ENCODE data around the gene CDH13.

CDH13 gene

GRCh38 chr16:83705856-83706255, 1079.1 kb downstream of the CDH13 start:
- Histone ChIP-seq H3K4me1 (ENCODE audit: control insufficient read depth, insufficient read depth, low read length, unreplicated experiment) (no peaks in the 10 kb centered on the region), H2AFZ (ENCODE audit: low read length, unreplicated experiment) (no peak overlapping the region), H3K79me2 (ENCODE audit: control insufficient read depth, insufficient read depth, low read length, unreplicated experiment) (no peaks in the 10 kb centered on the region), H3K27me3 (ENCODE audit: insufficient read depth, low read length) (no peaks in the 10 kb centered on the region), H3K4me3 (ENCODE audit: low read depth, low read length) (no peak overlapping the region), H3K36me3 (ENCODE audit: insufficient read depth, low read length) (no peaks in the 10 kb centered on the region), H3K27ac (ENCODE audit: low read depth, low read length) (no peak overlapping the region)

DNA sequence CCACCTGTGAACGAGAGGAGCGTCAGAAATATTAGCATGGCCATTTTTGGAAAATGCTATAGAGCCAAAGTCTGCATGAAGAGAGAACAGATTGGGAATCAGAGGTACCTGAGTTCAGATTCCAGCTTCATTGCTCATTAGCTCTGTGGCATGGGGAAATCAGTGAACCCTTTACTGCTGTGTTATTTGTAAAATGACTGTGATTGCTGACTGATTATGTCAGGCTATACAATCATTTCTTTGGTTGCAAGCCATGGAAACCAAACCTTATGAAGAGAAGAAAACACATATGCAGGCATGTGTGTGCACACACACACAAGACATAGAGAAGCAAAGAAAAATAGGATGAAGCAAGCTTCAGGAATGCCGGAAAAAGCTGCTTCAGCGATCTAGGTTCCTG, 1079.6 kb downstream of the CDH13 start:
- H3K27ac ChIP-seq (ENCODE audit: low read depth, low read length): no peak overlapping the region
- no peaks in the 10 kb centered on the region for H3K36me3 ChIP-seq (ENCODE audit: insufficient read depth, low read length)
- H3K4me3 ChIP-seq (ENCODE audit: low read depth, low read length): no peak overlapping the region

GRCh38 chr16:83711069-83711468, 1084.3 kb downstream of the CDH13 start:
- Histone ChIP-seq H3K36me3 (ENCODE audit: insufficient read depth, low read length) (no peaks in the 10 kb centered on the region), H3K27me3 (ENCODE audit: insufficient read depth, low read length) (no peaks in the 10 kb centered on the region), H3K27ac (ENCODE audit: low read depth, low read length) (no peak overlapping the region), H3K4me1 (ENCODE audit: control insufficient read depth, insufficient read depth, low read length, unreplicated experiment) (no peaks in the 10 kb centered on the region), H3K79me2 (ENCODE audit: control insufficient read depth, insufficient read depth, low read length, unreplicated experiment) (no peaks in the 10 kb centered on the region), H3K4me3 (ENCODE audit: low read depth, low read length) (no peak overlapping the region), H2AFZ (ENCODE audit: low read length, unreplicated experiment) (no peak overlapping the region)

More for the DNA sequence above, 1079.6 kb downstream of the CDH13 start:
- no peaks in the 10 kb centered on the region for H3K79me2 ChIP-seq (ENCODE audit: control insufficient read depth, insufficient read depth, low read length, unreplicated experiment)
- H3K27me3 ChIP-seq (ENCODE audit: insufficient read depth, low read length): no peaks in the 10 kb centered on the region
- no peaks in the 10 kb centered on the region for H3K4me1 ChIP-seq (ENCODE audit: control insufficient read depth, insufficient read depth, low read length, unreplicated experiment)
- no peak overlapping the region for H2AFZ ChIP-seq (ENCODE audit: low read length, unreplicated experiment)

GRCh38 chr16:83713597-83713996, 1086.8 kb downstream of the CDH13 start:
- Histone ChIP-seq H3K4me3 (ENCODE audit: low read depth, low read length) (no peak overlapping the region), H3K79me2 (ENCODE audit: control insufficient read depth, insufficient read depth, low read length, unreplicated experiment) (no peaks in the 10 kb centered on the region), H3K27ac (ENCODE audit: low read depth, low read length) (no peak overlapping the region), H2AFZ (ENCODE audit: low read length, unreplicated experiment) (no peak overlapping the region), H3K4me1 (ENCODE audit: control insufficient read depth, insufficient read depth, low read length, unreplicated experiment) (no peaks in the 10 kb centered on the region), H3K27me3 (ENCODE audit: insufficient read depth, low read length) (no peaks in the 10 kb centered on the region), H3K36me3 (ENCODE audit: insufficient read depth, low read length) (no peaks in the 10 kb centered on the region)

DNA sequence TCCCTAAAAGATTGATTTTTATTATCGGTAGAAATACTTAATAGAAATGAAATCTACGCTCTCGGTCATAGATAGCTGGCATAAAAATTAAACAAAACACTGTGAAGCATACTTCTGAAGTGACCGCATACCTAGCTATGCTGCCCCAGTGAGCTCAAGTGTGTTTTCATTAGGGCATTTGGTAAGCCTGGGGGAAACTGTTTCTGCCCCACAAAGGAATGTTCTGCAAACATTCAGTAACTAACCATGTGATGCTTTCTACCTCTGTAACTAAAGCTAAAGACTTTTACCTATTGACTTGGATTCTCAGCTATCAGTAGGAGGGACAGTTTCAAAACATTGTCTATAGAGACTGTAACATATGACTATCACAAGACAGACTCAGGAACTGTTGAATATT, 1087.5 kb downstream of the CDH13 start:
- H3K79me2 ChIP-seq (ENCODE audit: control insufficient read depth, insufficient read depth, low read length, unreplicated experiment): no peaks in the 10 kb centered on the region
- no peaks in the 10 kb centered on the region for H3K4me1 ChIP-seq (ENCODE audit: control insufficient read depth, insufficient read depth, low read length, unreplicated experiment)
- H2AFZ ChIP-seq (ENCODE audit: low read length, unreplicated experiment): no peak overlapping the region
- H3K36me3 ChIP-seq (ENCODE audit: insufficient read depth, low read length): no peaks in the 10 kb centered on the region
- H3K4me3 ChIP-seq (ENCODE audit: low read depth, low read length): no peak overlapping the region
- no peaks in the 10 kb centered on the region for H3K27me3 ChIP-seq (ENCODE audit: insufficient read depth, low read length)
- H3K27ac ChIP-seq (ENCODE audit: low read depth, low read length): no peak overlapping the region

DNA sequence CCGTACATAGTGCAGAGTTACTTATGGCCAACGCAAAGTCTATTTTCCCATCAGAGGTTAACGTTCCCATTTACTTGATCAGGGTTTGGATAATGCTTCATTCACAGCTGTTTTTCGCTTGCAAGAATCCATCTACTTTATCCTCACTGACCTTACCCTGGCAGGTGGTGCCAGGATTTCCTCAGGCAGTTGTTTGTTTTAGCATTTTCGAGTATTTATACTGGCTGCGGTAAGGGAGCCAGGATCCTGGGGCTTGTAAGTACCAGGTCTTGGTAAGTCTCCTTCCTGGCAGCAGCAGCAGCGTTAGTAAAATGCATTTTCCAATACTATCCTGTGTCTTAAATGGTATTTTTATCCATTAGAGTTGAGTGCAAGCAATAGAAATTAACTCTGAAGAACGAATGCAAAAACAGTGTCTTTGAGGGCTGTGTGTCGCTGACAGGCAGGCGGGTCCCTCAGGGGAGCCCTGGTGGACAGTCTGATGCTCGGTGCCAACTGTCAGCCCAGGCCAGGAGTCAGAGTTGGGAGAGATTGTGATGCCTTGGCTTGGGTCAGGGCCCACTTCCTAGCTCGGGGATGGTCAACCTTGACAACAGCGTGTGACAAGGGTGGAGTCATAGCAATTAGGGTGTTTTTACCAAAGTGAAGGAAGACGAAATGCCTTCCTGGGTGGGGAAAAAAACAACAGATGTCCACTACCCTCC, 1088.6 kb downstream of the CDH13 start:
- Histone ChIP-seq H3K27ac (ENCODE audit: low read depth, low read length) (no peak overlapping the region), H3K4me1 (ENCODE audit: control insufficient read depth, insufficient read depth, low read length, unreplicated experiment) (no peaks in the 10 kb centered on the region), H3K27me3 (ENCODE audit: insufficient read depth, low read length) (no peaks in the 10 kb centered on the region), H3K36me3 (ENCODE audit: insufficient read depth, low read length) (no peaks in the 10 kb centered on the region), H3K4me3 (ENCODE audit: low read depth, low read length) (no peak overlapping the region), H2AFZ (ENCODE audit: low read length, unreplicated experiment) (no peak overlapping the region), H3K79me2 (ENCODE audit: control insufficient read depth, insufficient read depth, low read length, unreplicated experiment) (no peaks in the 10 kb centered on the region)

GRCh38 chr16:83717308-83717707, 1090.5 kb downstream of the CDH13 start:
- no peak overlapping the region for H2AFZ ChIP-seq (ENCODE audit: low read length, unreplicated experiment)
- no peaks in the 10 kb centered on the region for H3K27me3 ChIP-seq (ENCODE audit: insufficient read depth, low read length)
- no peaks in the 10 kb centered on the region for H3K79me2 ChIP-seq (ENCODE audit: control insufficient read depth, insufficient read depth, low read length, unreplicated experiment)
- no peaks in the 10 kb centered on the region for H3K36me3 ChIP-seq (ENCODE audit: insufficient read depth, low read length)
- H3K27ac ChIP-seq (ENCODE audit: low read depth, low read length): no peak overlapping the region
- no peak overlapping the region for H3K4me3 ChIP-seq (ENCODE audit: low read depth, low read length)
- no peaks in the 10 kb centered on the region for H3K4me1 ChIP-seq (ENCODE audit: control insufficient read depth, insufficient read depth, low read length, unreplicated experiment)

DNA sequence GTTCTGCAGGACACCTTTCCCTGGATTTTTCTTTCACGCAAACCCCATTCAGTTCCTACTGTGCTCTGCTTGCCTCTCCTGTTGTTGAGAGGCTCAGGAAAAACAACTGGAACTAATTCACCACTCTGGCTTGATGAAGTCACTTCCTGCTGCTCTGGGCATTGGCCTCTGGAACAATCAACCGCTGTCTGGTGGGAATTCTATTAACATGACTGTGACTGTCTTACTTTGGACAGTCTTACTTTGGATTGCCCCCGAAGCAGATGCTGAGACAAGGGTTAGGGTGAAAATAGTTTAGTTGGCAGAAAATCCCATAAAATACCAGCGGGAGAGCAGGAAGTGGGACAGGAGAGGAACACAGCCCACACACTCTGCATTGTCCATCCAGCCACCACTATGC, 1091.0 kb downstream of the CDH13 start:
- no peak overlapping the region for H3K4me3 ChIP-seq (ENCODE audit: low read depth, low read length)
- no peak overlapping the region for H3K27ac ChIP-seq (ENCODE audit: low read depth, low read length)
- H2AFZ ChIP-seq (ENCODE audit: low read length, unreplicated experiment): no peak overlapping the region
- no peaks in the 10 kb centered on the region for H3K4me1 ChIP-seq (ENCODE audit: control insufficient read depth, insufficient read depth, low read length, unreplicated experiment)
- H3K27me3 ChIP-seq (ENCODE audit: insufficient read depth, low read length): no peaks in the 10 kb centered on the region
- H3K36me3 ChIP-seq (ENCODE audit: insufficient read depth, low read length): no peaks in the 10 kb centered on the region
- H3K79me2 ChIP-seq (ENCODE audit: control insufficient read depth, insufficient read depth, low read length, unreplicated experiment): no peaks in the 10 kb centered on the region

DNA sequence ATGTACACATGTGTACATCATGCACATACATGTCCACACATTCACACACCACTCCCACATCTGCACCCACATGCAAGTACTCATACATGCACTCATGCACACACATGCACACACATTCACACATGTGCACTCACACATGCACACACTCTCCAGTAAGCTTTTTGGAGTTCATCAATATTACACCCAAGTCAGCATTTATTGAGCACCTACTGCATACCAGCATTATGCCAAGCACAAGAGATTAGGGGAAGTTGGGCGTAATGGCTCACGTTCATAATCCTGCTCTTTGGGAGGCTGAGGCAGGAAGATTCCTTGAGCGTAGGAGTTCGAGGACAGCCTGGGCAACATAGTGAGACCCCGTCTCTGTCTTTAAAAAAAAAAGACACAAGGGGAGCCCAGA, 1093.4 kb downstream of the CDH13 start:
- no peaks in the 10 kb centered on the region for H3K4me1 ChIP-seq (ENCODE audit: control insufficient read depth, insufficient read depth, low read length, unreplicated experiment)
- no peaks in the 10 kb centered on the region for H3K36me3 ChIP-seq (ENCODE audit: insufficient read depth, low read length)
- H3K27ac ChIP-seq (ENCODE audit: low read depth, low read length): no peak overlapping the region
- no peaks in the 10 kb centered on the region for H3K27me3 ChIP-seq (ENCODE audit: insufficient read depth, low read length)
- H3K4me3 ChIP-seq (ENCODE audit: low read depth, low read length): no peak overlapping the region
- H3K79me2 ChIP-seq (ENCODE audit: control insufficient read depth, insufficient read depth, low read length, unreplicated experiment): no peaks in the 10 kb centered on the region
- no peak overlapping the region for H2AFZ ChIP-seq (ENCODE audit: low read length, unreplicated experiment)

- H3K79me2 ChIP-seq (ENCODE audit: control insufficient read depth, insufficient read depth, low read length, unreplicated experiment): no peaks in the 10 kb centered on the region
- no peak overlapping the region for H3K4me3 ChIP-seq (ENCODE audit: low read depth, low read length)
- H3K4me1 ChIP-seq (ENCODE audit: control insufficient read depth, insufficient read depth, low read length, unreplicated experiment): no peaks in the 10 kb centered on the region
- no peaks in the 10 kb centered on the region for H3K36me3 ChIP-seq (ENCODE audit: insufficient read depth, low read length)
- H3K27me3 ChIP-seq (ENCODE audit: insufficient read depth, low read length): no peaks in the 10 kb centered on the region
- H3K27ac ChIP-seq (ENCODE audit: low read depth, low read length): no peak overlapping the region
- H2AFZ ChIP-seq (ENCODE audit: low read length, unreplicated experiment): no peak overlapping the region
Observed at GRCh38 chr16:83720981-83721380, 1094.2 kb downstream of the CDH13 start.

DNA sequence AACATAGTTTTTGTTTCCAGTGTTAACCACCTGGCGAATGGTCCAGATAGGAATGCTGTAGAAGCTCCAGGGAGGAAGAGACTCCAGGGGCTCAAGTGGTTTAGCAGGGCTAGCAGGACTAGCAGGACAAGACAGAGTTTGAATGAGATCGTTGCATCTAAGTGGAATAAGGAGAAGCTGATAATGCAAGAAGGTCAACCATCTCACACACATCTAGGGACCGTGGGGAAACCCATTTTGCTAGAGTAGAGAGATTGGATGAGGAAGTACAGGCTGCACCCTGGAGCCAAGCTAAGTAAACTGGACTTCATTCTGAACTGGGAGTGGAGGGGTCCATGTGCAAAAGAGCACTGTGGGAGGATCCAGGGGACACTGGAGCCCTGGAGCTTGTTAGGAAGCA, 1094.9 kb downstream of the CDH13 start:
- Histone ChIP-seq H3K4me3 (ENCODE audit: low read depth, low read length) (no peak overlapping the region), H3K36me3 (ENCODE audit: insufficient read depth, low read length) (no peaks in the 10 kb centered on the region), H2AFZ (ENCODE audit: low read length, unreplicated experiment) (no peak overlapping the region), H3K79me2 (ENCODE audit: control insufficient read depth, insufficient read depth, low read length, unreplicated experiment) (no peaks in the 10 kb centered on the region), H3K27ac (ENCODE audit: low read depth, low read length) (no peak overlapping the region), H3K27me3 (ENCODE audit: insufficient read depth, low read length) (no peaks in the 10 kb centered on the region), H3K4me1 (ENCODE audit: control insufficient read depth, insufficient read depth, low read length, unreplicated experiment) (no peaks in the 10 kb centered on the region)

All from ACC112 (cell line).